Adrenal gland (tissue), 19 donors: ENCODE data around the gene SLC5A11. TPM values are rescaled to one million over a fixed set of nuclear protein-coding genes. Genes with fewer than 3 reads are reported as not detected.

ENCODE experiments used
- DNase-seq, 7 donors: peaks; one replicate each; pipeline ENCODE4 v3.0.0-alpha.2; 2019 to 2020
- H3K27ac ChIP-seq, 5 donors: fragments of 200-600 bp; sonication (generic) in 4 of 5; 1 replicate in 3 of 5; 2 replicates in 2 of 5; pipeline versions ENCODE4 v1.5.1 to v1.8.0; 2016 to 2020; ENCODE audit warnings: mild to moderate bottlenecking in 1 of 5
- H3K27me3 ChIP-seq: fragments of 200-600 bp; 2 replicates; pipeline ENCODE4 v1.8.0; 2021
- H3K36me3 ChIP-seq, 2 donors: fragments of 200-600 bp; replicated peaks in 1 of 2; 1 replicate in 1 of 2; 2 replicates in 1 of 2; pipeline versions ENCODE4 v1.5.1 to v1.8.0; 2018 to 2022
- H3K4me1 ChIP-seq, 2 donors: fragments of 200-600 bp; replicated peaks in 1 of 2; 1 replicate in 1 of 2; 2 replicates in 1 of 2; pipeline versions ENCODE4 v1.5.1 to v1.8.0; 2018 to 2021
- H3K4me3 ChIP-seq, 4 donors: fragments of 200-600 bp; sonication (generic) in 3 of 4; one replicate each; pipeline ENCODE4 v1.5.1; 2016 to 2018
- H3K9me3 ChIP-seq, 3 donors: fragments of 200-600 bp; sonication (generic) in 1 of 3; replicated peaks in 1 of 3; 1 replicate in 2 of 3; 2 replicates in 1 of 3; pipeline versions ENCODE4 v1.5.1 to v1.8.0; 2016 to 2021
- POLR2A ChIP-seq, 2 donors: fragments of 450-650 bp; IDR thresholded peaks; one replicate each; pipeline ENCODE4 v1.6.1; 2017; ENCODE audit warnings: antibody characterized with exemption in 2 of 2, mild to moderate bottlenecking in 2 of 2, moderate library complexity in 1 of 2
- WGBS, 4 donors: extraction: QIAGEN DNeasy Blood & Tissue Kit in 2 of 4; methylation state at CpG; one replicate each; pipeline versions ENCODE4 v1.1.5 to v1.1.7; 2013 to 2017; 5-methylcytosine and 5-hydroxymethylcytosine counted together
- intact Hi-C, 2 donors: fragments of 100-400 bp; cut with DNase I; formaldehyde crosslinking; loops; one replicate each; pipeline versions ENCODE4 v1.14.1 to v1.15.0; 2022 to 2023
- long read RNA-seq, 10 donors: library from polyadenylated mRNA in 3 of 10; unstranded in 2 of 10; stranded (forward) in 1 of 10; transcript quantifications; one replicate each; pipeline ENCODE4 v2.0.0 and lab custom pipeline, GENCODE V29; 2021 to 2026
- polyA plus RNA-seq, 3 donors: library from polyadenylated mRNA; stranded (reverse); fragments of 200-250 nt in 2 of 3; fragments of 350-450 nt in 1 of 3; fragmentation: Illumina TruSeq in 1 of 3; extraction: RNeasy Lipid Tissue Mini Kit (QIAGEN cat#74804) in 1 of 3; gene quantifications; one replicate each; pipeline ENCODE4 v1.2.3, GENCODE V29; 2013 to 2014
- total RNA-seq, 9 donors: library from RNA; depleted of rRNA in 4 of 9; stranded (reverse); fragments of >200 nt in 4 of 9; fragments of 120-200 nt in 1 of 9; fragmentation: NEBNext Ultra II Directional in 1 of 9; extraction: Animal tissue kit (Norgen Biotek cat#: 25700) in 1 of 9; gene quantifications; one replicate each; pipeline versions ENCODE4 v1.1.0 to v1.2.4, GENCODE V29; 2013 to 2023
- TF ChIP-seq, protein P1 (sequence below), 6 experiments: fragments of 450-650 bp in 4 of 6; fragments of 200-600 bp in 2 of 6; sonication (generic) in 1 of 6; IDR thresholded peaks; 1 replicate in 5 of 6; 2 replicates in 1 of 6; pipeline versions ENCODE4 v1.5.1 to v1.8.0; 2016 to 2021; ENCODE audit warnings: antibody characterized with exemption in 6 of 6, mild to moderate bottlenecking in 2 of 6, moderate library complexity in 1 of 6
- donor health status: healthy with polysubstance abuse.
- donor health status: Bipolar disorder and iron deficiency.
- donor health status: DM: yes; HTN: yes; CAD: no.
- donor health status: DM: no; HTN: no; CAD: no.
- donor health status: DM: no; HTN: no; CAD: no.
- donor health status: DM: yes; HTN: yes; CAD: no.

The SLC5A11 gene, protein sequence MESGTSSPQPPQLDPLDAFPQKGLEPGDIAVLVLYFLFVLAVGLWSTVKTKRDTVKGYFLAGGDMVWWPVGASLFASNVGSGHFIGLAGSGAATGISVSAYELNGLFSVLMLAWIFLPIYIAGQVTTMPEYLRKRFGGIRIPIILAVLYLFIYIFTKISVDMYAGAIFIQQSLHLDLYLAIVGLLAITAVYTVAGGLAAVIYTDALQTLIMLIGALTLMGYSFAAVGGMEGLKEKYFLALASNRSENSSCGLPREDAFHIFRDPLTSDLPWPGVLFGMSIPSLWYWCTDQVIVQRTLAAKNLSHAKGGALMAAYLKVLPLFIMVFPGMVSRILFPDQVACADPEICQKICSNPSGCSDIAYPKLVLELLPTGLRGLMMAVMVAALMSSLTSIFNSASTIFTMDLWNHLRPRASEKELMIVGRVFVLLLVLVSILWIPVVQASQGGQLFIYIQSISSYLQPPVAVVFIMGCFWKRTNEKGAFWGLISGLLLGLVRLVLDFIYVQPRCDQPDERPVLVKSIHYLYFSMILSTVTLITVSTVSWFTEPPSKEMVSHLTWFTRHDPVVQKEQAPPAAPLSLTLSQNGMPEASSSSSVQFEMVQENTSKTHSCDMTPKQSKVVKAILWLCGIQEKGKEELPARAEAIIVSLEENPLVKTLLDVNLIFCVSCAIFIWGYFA
- total RNA-seq, result under 1 TPM in 2 of 9 donors, not detected in 7; 0.54 to 0.57 TPM
- polyA plus RNA-seq, result under 1 TPM in 2 of 3 donors, not detected in 1; 0.17 to 0.32 TPM
- long read RNA-seq, donor 1, result 0 reads
- long read RNA-seq, donor 2, result 0 reads
- long read RNA-seq, donor 3, result 0 reads
- long read RNA-seq, donor 4, result 0 reads
- long read RNA-seq, donor 5, result 0 reads
- long read RNA-seq, donor 6, result 0 reads
- long read RNA-seq, donor 7, result 0 reads
- long read RNA-seq, donor 8, result 0 reads
- long read RNA-seq, donor 9, result 0 reads
- long read RNA-seq, donor 10, result 0 reads

DNA sequence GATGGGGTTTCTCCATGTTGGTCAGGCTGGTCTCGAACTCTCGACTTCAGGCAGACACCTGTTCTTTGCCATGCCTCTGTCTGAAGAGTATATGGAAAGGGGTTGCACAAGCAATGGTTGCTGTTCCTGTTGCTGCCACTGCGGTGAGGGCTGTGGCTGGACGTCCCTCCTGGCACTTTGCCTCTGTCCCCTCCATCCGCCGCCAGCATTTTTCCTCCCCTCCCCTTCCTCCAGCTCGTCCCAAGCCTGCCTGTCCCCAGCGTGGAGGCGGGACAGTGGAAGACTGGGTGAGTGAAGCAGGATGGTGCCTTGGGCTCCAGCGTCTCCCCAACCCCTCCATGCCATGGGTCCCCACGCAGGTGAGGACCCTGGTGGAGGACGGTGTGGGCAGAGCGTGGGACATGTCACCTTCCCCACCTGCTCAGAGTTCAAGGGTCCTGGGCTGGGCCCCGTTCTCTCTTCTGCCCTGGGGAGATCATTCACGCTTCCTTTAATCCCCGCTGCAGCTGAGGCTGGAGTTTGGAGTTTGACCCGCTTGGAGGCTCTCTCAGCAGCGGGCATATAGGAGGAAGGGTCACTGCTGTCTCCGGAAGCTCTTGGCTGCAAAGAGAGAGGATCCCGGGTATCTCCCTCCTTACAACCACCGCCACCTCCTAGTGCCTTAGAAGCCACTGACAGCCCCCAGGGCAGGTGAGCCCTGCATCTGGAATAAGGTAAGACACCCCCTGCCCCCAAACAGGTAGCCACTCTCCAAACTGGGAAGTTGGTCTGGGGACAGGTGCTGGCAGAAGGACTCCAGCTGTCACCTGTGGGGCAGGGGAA, at the start of gene SLC5A11:
Gene SLC5A11 (plus strand): TSS at position 238 of the 822 bp plus-strand sequence. CDS start 12,681 bp downstream, outside the sequence.
- Histone ChIP-seq H3K9me3 (no peaks in the 10 kb centered on the region), H3K36me3 (no peaks in the 10 kb centered on the region), H3K27ac (no peak within 1 kb of the TSS), H3K4me1 (no peaks in the 10 kb centered on the region), H3K27me3 (no peaks in the 10 kb centered on the region), H3K4me3 (no peak within 1 kb of the TSS)
- intact Hi-C loops, result no loop called here
- no peak for TF ChIP-seq POLR2A (IDR thresholded peaks at IDR 0.05)
- 76 to 80% (median 79%) methylated on average over 12 to 21 of the region's 21 CpGs for WGBS, 4 donors
- peak in 1 of 7 donors; percentile 28 for DNase-seq

DNA sequence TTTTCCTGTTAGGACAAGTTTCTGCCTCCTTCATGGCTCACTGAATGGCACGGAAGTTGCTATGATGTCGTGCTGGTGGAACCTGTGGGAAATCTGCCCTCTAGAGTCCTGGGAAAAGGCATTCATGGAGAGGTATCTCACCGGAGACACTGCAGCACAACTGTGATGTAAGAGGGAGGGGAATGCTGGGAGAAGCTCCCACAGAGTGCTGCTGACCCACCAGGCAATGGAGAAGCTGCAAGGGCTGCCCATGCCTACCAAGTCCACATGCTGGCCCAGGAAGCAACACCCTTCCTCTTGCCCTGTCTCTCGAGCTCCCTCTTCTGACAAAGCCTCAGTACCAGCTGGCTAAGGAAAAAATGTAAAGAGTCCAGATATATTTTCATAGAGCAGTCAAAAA, 45.2 kb upstream of the SLC5A11 start:
- Histone ChIP-seq H3K4me1 (no peaks in the 10 kb centered on the region), H3K4me3 (no peak overlapping the region), H3K27me3 (no peaks in the 10 kb centered on the region), H3K9me3 (no peaks in the 10 kb centered on the region), H3K36me3 (peaks cover 0 to 94% of the 10 kb centered on the region in 2 donors), H3K27ac (no peak overlapping the region)
- DNase-seq, result no peak
- intact Hi-C loops, result loop anchor here in 1 of 2 donors (10.0 kb wide), 1 partner anchor 236 kb away; no protein-coding TSS in a partner anchor
- TF ChIP-seq, protein P1, sequence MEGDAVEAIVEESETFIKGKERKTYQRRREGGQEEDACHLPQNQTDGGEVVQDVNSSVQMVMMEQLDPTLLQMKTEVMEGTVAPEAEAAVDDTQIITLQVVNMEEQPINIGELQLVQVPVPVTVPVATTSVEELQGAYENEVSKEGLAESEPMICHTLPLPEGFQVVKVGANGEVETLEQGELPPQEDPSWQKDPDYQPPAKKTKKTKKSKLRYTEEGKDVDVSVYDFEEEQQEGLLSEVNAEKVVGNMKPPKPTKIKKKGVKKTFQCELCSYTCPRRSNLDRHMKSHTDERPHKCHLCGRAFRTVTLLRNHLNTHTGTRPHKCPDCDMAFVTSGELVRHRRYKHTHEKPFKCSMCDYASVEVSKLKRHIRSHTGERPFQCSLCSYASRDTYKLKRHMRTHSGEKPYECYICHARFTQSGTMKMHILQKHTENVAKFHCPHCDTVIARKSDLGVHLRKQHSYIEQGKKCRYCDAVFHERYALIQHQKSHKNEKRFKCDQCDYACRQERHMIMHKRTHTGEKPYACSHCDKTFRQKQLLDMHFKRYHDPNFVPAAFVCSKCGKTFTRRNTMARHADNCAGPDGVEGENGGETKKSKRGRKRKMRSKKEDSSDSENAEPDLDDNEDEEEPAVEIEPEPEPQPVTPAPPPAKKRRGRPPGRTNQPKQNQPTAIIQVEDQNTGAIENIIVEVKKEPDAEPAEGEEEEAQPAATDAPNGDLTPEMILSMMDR (IDR thresholded peaks at IDR 0.05), result no peak
- 78 to 100% (median 86%) methylated on average over 4 of the region's 4 CpGs for WGBS, 4 donors

DNA sequence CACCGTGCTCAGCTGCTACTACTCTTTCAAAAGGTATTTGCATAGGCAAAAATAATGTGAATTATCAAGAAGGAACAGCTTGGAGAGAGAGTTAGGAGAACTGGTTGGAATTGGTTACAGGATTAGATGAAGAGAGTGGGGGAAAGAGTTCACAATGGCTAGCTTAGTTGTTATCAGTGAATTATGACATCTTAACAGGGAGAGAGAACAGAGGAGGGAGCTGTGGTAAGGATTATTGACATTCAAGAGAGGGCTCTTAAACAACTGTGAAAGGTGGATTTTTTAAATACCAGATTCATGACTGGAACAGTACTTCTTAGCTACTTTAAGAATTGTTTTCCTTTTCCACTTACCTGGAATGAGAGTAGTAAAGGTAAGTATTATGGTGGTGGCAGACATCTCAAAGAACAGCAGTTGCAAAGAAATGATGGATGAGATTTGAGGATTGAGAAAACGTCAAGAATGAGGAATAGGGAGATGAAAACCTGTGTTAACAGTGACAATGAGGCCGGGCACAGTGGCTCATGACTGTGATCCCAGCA, 43.9 kb upstream of the SLC5A11 start:
- Histone ChIP-seq H3K27ac (no peak overlapping the region), H3K36me3 (peaks cover 0 to 96% of the 10 kb centered on the region in 2 donors), H3K4me3 (no peak overlapping the region), H3K27me3 (no peaks in the 10 kb centered on the region), H3K4me1 (no peaks in the 10 kb centered on the region), H3K9me3 (no peaks in the 10 kb centered on the region)
- intact Hi-C loops, result loop anchor here in 1 of 2 donors (10.0 kb wide), 1 partner anchor 237 kb away; no protein-coding TSS in a partner anchor
- whole genome bisulfite sequencing, 4 donors, result 74 to 88% (median 86%) methylated on average over 3 of the region's 3 CpGs
- TF ChIP-seq, protein P1 (IDR thresholded peaks at IDR 0.05), result no peak
- no peak for TF ChIP-seq POLR2A (IDR thresholded peaks at IDR 0.05)
- no peak for DNase-seq

DNA sequence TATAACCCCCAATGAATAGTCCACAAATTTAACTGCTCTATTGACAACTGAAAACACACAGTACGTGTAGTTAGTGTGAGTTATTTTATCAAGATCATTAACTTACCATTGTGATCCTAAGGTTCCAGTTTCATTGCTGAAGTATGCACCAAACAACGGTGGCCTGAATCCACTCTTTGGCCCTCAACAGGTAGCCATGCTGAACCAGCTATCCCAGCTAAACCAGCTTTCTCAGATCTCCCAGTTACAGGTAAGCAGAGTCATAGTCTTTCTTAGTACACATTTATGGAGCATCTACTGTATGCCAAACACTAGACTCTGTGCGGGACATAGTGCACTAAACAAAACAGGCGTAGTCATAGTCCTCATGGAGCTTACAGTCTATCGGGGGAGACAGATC, 40.3 kb upstream of the SLC5A11 start:
- intact Hi-C loops, result loop anchor here in 1 of 2 donors (10.0 kb wide), 1 partner anchor 241 kb away; no protein-coding TSS in a partner anchor
- Histone ChIP-seq H3K9me3 (no peaks in the 10 kb centered on the region), H3K27ac (no peak overlapping the region), H3K27me3 (no peaks in the 10 kb centered on the region), H3K4me1 (no peaks in the 10 kb centered on the region), H3K36me3 (peaks cover 0 to 97% of the 10 kb centered on the region in 2 donors), H3K4me3 (no peak overlapping the region)
- 92 to 94% (median 93%) methylated on average over 5 of the region's 5 CpGs for WGBS, 4 donors
- no peak for DNase-seq
- TF ChIP-seq, protein P1 (IDR thresholded peaks at IDR 0.05), result no peak
- TF ChIP-seq POLR2A (IDR thresholded peaks at IDR 0.05), result no peak
